Gastrocnemius medialis (tissue), 4 donors: ENCODE results near the gene COX4I1. TPM values are rescaled to one million over a fixed set of nuclear protein-coding genes. Genes with fewer than 3 reads are reported as not detected.

Experiments used
- ATAC-seq, 2 donors: fragments of 150-250 bp; one replicate each; pipeline ENCODE4 v1.9.1; 2016
- DNase-seq, 2 donors: peaks; one replicate each; pipeline ENCODE4 v3.0.0-alpha.2; 2019
- H3K27ac ChIP-seq, 4 donors: fragments of 200-600 bp; sonication (generic); 1 replicate in 1 of 4; 2 replicates in 3 of 4; pipeline ENCODE4 v1.5.1; 2016 to 2018; ENCODE audit warnings: mild to moderate bottlenecking in 2 of 4, moderate library complexity in 1 of 4
- H3K27me3 ChIP-seq, 3 donors: fragments of 200-600 bp; sonication (generic) in 2 of 3; 1 replicate in 1 of 3; 2 replicates in 2 of 3; pipeline versions ENCODE4 v1.5.1 to v1.6.0; 2016 to 2019; ENCODE audit warnings: mild to moderate bottlenecking in 1 of 3, moderate library complexity in 1 of 3
- H3K36me3 ChIP-seq, 2 donors: fragments of 200-600 bp; sonication (generic) in 1 of 2; one replicate each; pipeline ENCODE4 v1.5.1; 2017 to 2018
- H3K4me1 ChIP-seq, 2 donors: fragments of 200-600 bp; sonication (generic) in 1 of 2; one replicate each; pipeline ENCODE4 v1.5.1; 2016 to 2017; ENCODE audit warnings: mild to moderate bottlenecking in 2 of 2
- H3K4me3 ChIP-seq, 4 donors: fragments of 200-600 bp; sonication (generic) in 3 of 4; 1 replicate in 1 of 4; 2 replicates in 3 of 4; pipeline ENCODE4 v1.5.1; 2016 to 2019; ENCODE audit warnings: mild to moderate bottlenecking in 2 of 4
- H3K9me3 ChIP-seq, 3 donors: fragments of 200-600 bp; sonication (generic) in 2 of 3; 1 replicate in 1 of 3; 2 replicates in 2 of 3; pipeline ENCODE4 v1.5.1; 2016 to 2019
- POLR2A ChIP-seq, 2 donors: fragments of 450-650 bp; IDR thresholded peaks; one replicate each; pipeline ENCODE4 v1.6.1; 2017; ENCODE audit warnings: antibody characterized with exemption in 2 of 2, mild to moderate bottlenecking in 2 of 2, moderate library complexity in 2 of 2
- in situ Hi-C, 4 donors: fragments of 200-750 bp; cut with MboI; loops; one replicate each; pipeline versions ENCODE4 v1.15.0 to v1.8.0; 2017; ENCODE audit warnings: low sequenced_read_pairs in 4 of 4
- intact Hi-C: fragments of 100-400 bp; cut with DNase I; formaldehyde crosslinking; loops from one replicate; pipeline ENCODE4 v1.15.1; 2023; ENCODE audit warnings: low total_unique reads
- total RNA-seq, 4 donors: library from RNA; depleted of rRNA; stranded (reverse); fragments of >200 nt; gene quantifications; one replicate each; pipeline versions ENCODE4 v1.1.0 to v1.2.3, GENCODE V29; 2016
- TF ChIP-seq, protein P1 (sequence below), 5 experiments: fragments of 450-650 bp in 3 of 5; fragments of 200-600 bp in 2 of 5; sonication (generic) in 2 of 5; IDR thresholded peaks in 4 of 5; conservative IDR thresholded peaks in 1 of 5; 1 replicate in 4 of 5; 2 replicates in 1 of 5; pipeline ENCODE4 v1.5.1; 2016 to 2019; ENCODE audit warnings: antibody characterized with exemption in 5 of 5, mild to moderate bottlenecking in 3 of 5, moderate library complexity in 3 of 5

COX4I1 gene
- total RNA-seq, 4 donors from 2014 or later, result 666 to 782 (median 689) TPM

DNA sequence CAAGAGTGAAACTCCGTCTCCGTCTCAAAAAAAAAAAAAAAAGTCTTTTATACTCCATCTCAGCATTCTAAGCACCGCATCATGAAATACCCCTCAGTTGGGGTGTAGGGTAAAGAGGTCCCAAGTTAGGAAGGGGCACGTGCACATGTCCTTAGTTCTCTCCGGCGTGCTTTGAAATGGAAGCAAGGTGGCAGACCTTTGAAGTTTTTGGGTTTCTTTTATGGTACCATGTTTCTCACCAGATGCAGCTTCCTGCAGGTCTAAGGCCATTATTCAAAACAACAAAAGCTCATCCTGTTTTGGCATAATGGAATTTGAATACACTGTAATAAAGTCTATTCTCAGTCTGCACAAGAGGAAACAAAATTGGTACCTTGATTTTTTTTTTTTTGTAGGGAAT lies 9.7 kb upstream of the COX4I1 start:
- DNase-seq (no peak), ATAC-seq (no peak)
- no peaks in the 10 kb centered on the region for H3K4me1 ChIP-seq
- no peak overlapping the region for H3K4me3 ChIP-seq
- H3K9me3 ChIP-seq, result no peaks in the 10 kb centered on the region
- H3K36me3 ChIP-seq, result peaks cover 0 to 25% of the 10 kb centered on the region in 2 donors
- in situ Hi-C loops (no loop called here), intact Hi-C loops (no loop called here)
- TF ChIP-seq, protein P1, sequence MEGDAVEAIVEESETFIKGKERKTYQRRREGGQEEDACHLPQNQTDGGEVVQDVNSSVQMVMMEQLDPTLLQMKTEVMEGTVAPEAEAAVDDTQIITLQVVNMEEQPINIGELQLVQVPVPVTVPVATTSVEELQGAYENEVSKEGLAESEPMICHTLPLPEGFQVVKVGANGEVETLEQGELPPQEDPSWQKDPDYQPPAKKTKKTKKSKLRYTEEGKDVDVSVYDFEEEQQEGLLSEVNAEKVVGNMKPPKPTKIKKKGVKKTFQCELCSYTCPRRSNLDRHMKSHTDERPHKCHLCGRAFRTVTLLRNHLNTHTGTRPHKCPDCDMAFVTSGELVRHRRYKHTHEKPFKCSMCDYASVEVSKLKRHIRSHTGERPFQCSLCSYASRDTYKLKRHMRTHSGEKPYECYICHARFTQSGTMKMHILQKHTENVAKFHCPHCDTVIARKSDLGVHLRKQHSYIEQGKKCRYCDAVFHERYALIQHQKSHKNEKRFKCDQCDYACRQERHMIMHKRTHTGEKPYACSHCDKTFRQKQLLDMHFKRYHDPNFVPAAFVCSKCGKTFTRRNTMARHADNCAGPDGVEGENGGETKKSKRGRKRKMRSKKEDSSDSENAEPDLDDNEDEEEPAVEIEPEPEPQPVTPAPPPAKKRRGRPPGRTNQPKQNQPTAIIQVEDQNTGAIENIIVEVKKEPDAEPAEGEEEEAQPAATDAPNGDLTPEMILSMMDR (IDR thresholded peaks at IDR 0.05 in 4 of 5, conservative IDR thresholded peaks at IDR 0.05 in 1 of 5), result no peak
- no peak for TF ChIP-seq POLR2A (IDR thresholded peaks at IDR 0.05)
- no peak overlapping the region for H3K27ac ChIP-seq
- H3K27me3 ChIP-seq, result no peaks in the 10 kb centered on the region

DNA sequence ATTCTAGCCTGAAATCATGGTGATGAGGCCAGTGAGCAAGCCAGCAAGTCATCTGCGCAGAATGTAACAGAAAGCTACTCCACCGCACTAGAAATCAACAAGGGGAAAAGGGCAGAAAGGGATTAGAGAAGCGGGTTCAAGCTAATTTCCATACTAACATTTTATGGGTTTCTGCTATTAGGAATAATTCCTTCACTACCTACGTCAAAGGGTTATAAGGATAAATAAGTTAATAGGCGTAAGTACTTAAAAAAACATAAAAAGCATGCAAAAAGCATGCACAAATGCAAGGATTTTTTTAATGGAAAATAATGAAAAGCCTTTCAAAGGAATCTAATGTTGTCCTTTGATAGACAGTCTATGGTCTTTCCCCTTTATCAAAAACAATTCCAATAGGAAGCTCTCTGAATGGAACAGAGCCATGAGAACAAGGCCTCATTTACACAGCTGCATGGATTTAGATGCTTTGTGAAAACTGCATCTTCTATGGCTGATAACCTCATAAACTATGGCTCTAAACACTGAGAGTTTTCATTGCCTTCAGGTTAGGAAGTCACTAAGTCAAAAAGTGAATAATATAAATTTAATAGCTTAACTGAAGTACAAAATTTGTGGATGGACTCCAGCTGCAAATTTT lies 5.7 kb upstream of the COX4I1 start:
- Histone ChIP-seq H3K27ac (no peak overlapping the region), H3K9me3 (no peaks in the 10 kb centered on the region), H3K4me3 (no peak overlapping the region), H3K36me3 (peaks cover 0 to 15% of the 10 kb centered on the region in 2 donors), H3K4me1 (peaks cover 6 to 11% of the 10 kb centered on the region in 2 donors), H3K27me3 (no peaks in the 10 kb centered on the region)
- TF ChIP-seq, protein P1 (IDR thresholded peaks at IDR 0.05 in 4 of 5, conservative IDR thresholded peaks at IDR 0.05 in 1 of 5), result no peak
- TF ChIP-seq POLR2A (IDR thresholded peaks at IDR 0.05), result no peak
- no peak for DNase-seq
- no peak for ATAC-seq
- in situ Hi-C loops, result no loop called here
- intact Hi-C loops, result no loop called here

DNA sequence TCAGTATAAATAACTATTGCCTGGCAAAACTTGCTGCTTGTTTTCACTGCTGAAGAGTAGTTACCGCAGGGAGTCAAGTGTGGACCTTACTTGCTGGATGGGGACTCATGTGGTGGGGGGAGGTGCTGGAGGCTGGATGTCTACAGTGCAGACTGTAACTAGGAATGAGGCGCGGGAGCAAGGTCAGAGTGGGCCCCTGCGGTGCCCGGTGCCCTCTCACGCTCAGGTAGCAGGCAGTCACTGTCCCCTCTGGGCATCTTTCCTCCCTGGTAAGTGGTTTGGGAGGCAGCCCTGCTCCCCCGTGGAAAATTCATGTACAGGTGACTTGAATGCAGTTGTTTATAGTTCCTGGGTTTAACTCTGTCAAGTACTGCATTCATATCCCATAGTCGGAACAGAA lies 4.8 kb upstream of the COX4I1 start:
- peaks cover 6 to 11% of the 10 kb centered on the region in 2 donors for H3K4me1 ChIP-seq
- intact Hi-C loops (no loop called here), in situ Hi-C loops (no loop called here)
- peaks cover 0 to 14% of the 10 kb centered on the region in 2 donors for H3K36me3 ChIP-seq
- H3K27me3 ChIP-seq, result no peaks in the 10 kb centered on the region
- no peak overlapping the region for H3K4me3 ChIP-seq
- H3K27ac ChIP-seq, result no peak overlapping the region
- DNase-seq, result no peak
- TF ChIP-seq, protein P1 (IDR thresholded peaks at IDR 0.05 in 4 of 5, conservative IDR thresholded peaks at IDR 0.05 in 1 of 5), result no peak
- no peak for TF ChIP-seq POLR2A (IDR thresholded peaks at IDR 0.05)
- no peak for ATAC-seq
- H3K9me3 ChIP-seq, result no peaks in the 10 kb centered on the region

DNA sequence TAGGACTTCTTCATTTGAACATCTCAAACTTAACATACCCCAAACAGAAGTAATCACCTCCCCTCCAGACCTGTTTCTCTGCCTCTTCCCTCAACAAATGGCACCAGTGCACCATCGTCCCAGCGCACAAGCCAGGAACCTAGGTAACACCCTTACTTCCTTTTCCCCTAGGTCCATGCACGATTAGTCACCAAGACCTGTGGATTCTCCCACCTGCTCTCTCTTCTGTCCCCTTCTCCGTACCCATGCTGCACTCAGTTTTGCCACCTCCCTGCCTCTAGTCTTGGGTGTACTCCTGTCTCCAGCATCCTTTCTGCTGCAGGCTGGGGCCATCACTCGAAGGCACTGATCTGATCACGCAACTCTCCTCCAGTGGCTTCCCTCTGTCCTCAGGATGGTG lies 3.3 kb upstream of the COX4I1 start:
- H3K4me3 ChIP-seq, result no peak overlapping the region
- H3K4me1 ChIP-seq, result peaks cover 14 to 22% of the 10 kb centered on the region in 2 donors
- TF ChIP-seq POLR2A (IDR thresholded peaks at IDR 0.05), result no peak
- TF ChIP-seq, protein P1 (IDR thresholded peaks at IDR 0.05 in 4 of 5, conservative IDR thresholded peaks at IDR 0.05 in 1 of 5), result no peak
- DNase-seq, result no peak
- no peaks in the 10 kb centered on the region for H3K9me3 ChIP-seq
- intact Hi-C loops (no loop called here), in situ Hi-C loops (no loop called here)
- H3K27me3 ChIP-seq, result no peaks in the 10 kb centered on the region
- ATAC-seq, result no peak
- H3K27ac ChIP-seq, result no peak overlapping the region
- peaks cover 0 to 14% of the 10 kb centered on the region in 2 donors for H3K36me3 ChIP-seq

DNA sequence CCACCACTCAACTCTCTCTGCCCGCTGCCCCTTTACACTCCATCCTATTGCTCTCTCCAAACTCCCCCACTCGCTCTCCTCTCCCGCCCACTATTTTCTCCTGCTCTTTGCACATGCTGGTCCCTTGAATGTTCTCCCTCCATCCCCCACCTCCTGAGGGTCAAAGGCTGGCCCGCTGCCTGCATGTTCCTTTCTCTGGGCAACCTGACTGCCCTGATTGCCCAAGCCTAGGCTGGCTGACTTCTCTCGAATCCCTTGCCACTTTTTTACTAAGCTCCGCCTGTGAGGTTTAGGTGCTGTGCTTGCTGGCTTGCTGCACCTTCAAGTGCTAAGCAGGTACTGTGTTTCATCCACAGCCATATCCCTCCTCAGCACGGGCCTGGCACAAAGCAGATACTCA lies 2.9 kb upstream of the COX4I1 start:
- Histone ChIP-seq H3K9me3 (no peaks in the 10 kb centered on the region), H3K4me3 (no peak overlapping the region), H3K4me1 (peaks cover 17 to 26% of the 10 kb centered on the region in 2 donors), H3K36me3 (peaks cover 0 to 14% of the 10 kb centered on the region in 2 donors), H3K27ac (no peak overlapping the region), H3K27me3 (no peaks in the 10 kb centered on the region)
- in situ Hi-C loops, result no loop called here
- intact Hi-C loops, result no loop called here
- TF ChIP-seq, protein P1 (IDR thresholded peaks at IDR 0.05 in 4 of 5, conservative IDR thresholded peaks at IDR 0.05 in 1 of 5), result no peak
- no peak for TF ChIP-seq POLR2A (IDR thresholded peaks at IDR 0.05)
- no peak for ATAC-seq
- DNase-seq, result no peak
